GM12878 (cell line): ENCODE data around the gene SLX4IP. TPM values are rescaled to one million over a fixed set of nuclear protein-coding genes. Genes with fewer than 3 reads are reported as not detected.

Experiments
- ATAC-seq: fragments of 200-7000 bp; cut with Tn5 transposase; 3 replicates; pipeline ENCODE4 v1.9.1; 2020; ENCODE audit warnings: mild to moderate bottlenecking, moderate library complexity
- BruUV-seq: library from RNA; stranded (reverse); fragments of 400-500 nt; replicated peaks from 2 replicates; lab custom pipeline; 2021; lab: Mats Ljungman, UMichigan
- CTCF ChIA-PET: fragments of 300-600 bp; sonication (Branson Sonifier 250); formaldehyde crosslinking; extraction: SDS; loops from one replicate; lab custom pipeline; 2021; ENCODE audit warnings: inconsistent platforms; lab: Yijun Ruan, JAX
- POLR2A ChIA-PET: fragments of 350-600 bp; formaldehyde crosslinking; extraction: SDS; loops from one replicate; lab custom pipeline; 2021; ENCODE audit warnings: inconsistent platforms; lab: Charles Lee
- RAD21 ChIA-PET: fragments of 300-600 bp; sonication (Branson Sonifier 250); formaldehyde crosslinking; loops from one replicate; lab custom pipeline; 2023; ENCODE audit warnings: antibody characterized with exemption; ENCODE audit not compliant: unreplicated experiment; lab: Charles Lee
- SMC1A ChIA-PET: fragments of 300-600 bp; sonication (Branson Sonifier 250); formaldehyde crosslinking; loops from one replicate; lab custom pipeline; 2023; ENCODE audit not compliant: unreplicated experiment, uncharacterized antibody; lab: Charles Lee
- DNase-seq: peaks from one replicate; pipeline ENCODE4 v3.0.0-alpha.2; 2011; ENCODE audit warnings: low read depth, low spot score
- FAIRE-seq: peaks from 3 replicates; lab custom pipeline; 2011; peaks lifted over from hg19 to GRCh38; lab: Jason Lieb, UNC
- H2AFZ ChIP-seq: 2 replicates; pipeline ENCODE4 v1.6.0; 2011; ENCODE audit warnings: low read depth, low read length, control low read depth; ENCODE audit not compliant: control insufficient read depth
- H3K27ac ChIP-seq: 2 replicates; pipeline ENCODE4 v1.5.1; 2011; ENCODE audit warnings: control low read depth; ENCODE audit not compliant: control insufficient read depth, insufficient read depth
- H3K27me3 ChIP-seq, 2 experiments: replicated peaks in 1 of 2; 2 replicates each; pipeline versions ENCODE4 v1.6.0 to v1.6.1; 2011; ENCODE audit warnings: low read length in 1 of 2; ENCODE audit not compliant: control insufficient read depth in 2 of 2, insufficient read depth in 2 of 2
- H3K36me3 ChIP-seq, 2 experiments: 2 replicates each; pipeline ENCODE4 v1.5.1; 2011; ENCODE audit warnings: low read length in 1 of 2; ENCODE audit not compliant: control insufficient read depth in 2 of 2, insufficient read depth in 2 of 2
- H3K4me1 ChIP-seq: 2 replicates; pipeline ENCODE4 v1.6.1; 2011; ENCODE audit warnings: mild to moderate bottlenecking, low read length, moderate library complexity, mixed read lengths; ENCODE audit not compliant: control insufficient read depth, insufficient read depth
- H3K4me2 ChIP-seq: 2 replicates; pipeline ENCODE4 v1.6.0; 2011; ENCODE audit warnings: control low read depth; ENCODE audit not compliant: control insufficient read depth, insufficient read depth
- H3K4me3 ChIP-seq: fragments of 200-600 bp; sonication (generic); 2 replicates; pipeline ENCODE4 v1.5.1; 2016
- H3K79me2 ChIP-seq: 2 replicates; pipeline ENCODE4 v1.6.0; 2011; ENCODE audit warnings: low read length; ENCODE audit not compliant: control insufficient read depth, insufficient read depth
- H3K9ac ChIP-seq: 2 replicates; pipeline ENCODE4 v1.8.0; 2011; ENCODE audit warnings: low read length, control low read depth, mixed read lengths; ENCODE audit not compliant: control insufficient read depth, insufficient read depth
- H3K9me3 ChIP-seq: replicated peaks from 3 replicates; pipeline ENCODE4 v1.5.1; 2011; ENCODE audit warnings: mild to moderate bottlenecking, low read length; ENCODE audit not compliant: control insufficient read depth, insufficient read depth
- H4K20me1 ChIP-seq: 2 replicates; pipeline ENCODE4 v1.6.0; 2011; ENCODE audit not compliant: control insufficient read depth, insufficient read depth
- CBX3 ChIP-seq: fragments of 200-600 bp; sonication (generic); IDR thresholded peaks from 2 replicates; pipeline ENCODE4 v1.6.1; 2016; ENCODE audit warnings: low read depth, borderline replicate concordance
- CTCF ChIP-seq, 3 experiments: IDR thresholded peaks in 2 of 3; conservative IDR thresholded peaks in 1 of 3; 2 replicates each; pipeline ENCODE4 v1.5.1; 2011; ENCODE audit warnings: low read depth in 3 of 3, low read length in 3 of 3, mild to moderate bottlenecking in 3 of 3, control low read depth in 2 of 3, moderate library complexity in 2 of 3, inconsistent platforms in 1 of 3, mixed read lengths in 1 of 3; ENCODE audit not compliant: control insufficient read depth in 2 of 3, insufficient read depth in 1 of 3; ENCODE audit errors: extremely low read depth in 1 of 3
- EED ChIP-seq: sonication (generic); IDR thresholded peaks from 2 replicates; pipeline ENCODE4 v1.6.1; 2016; ENCODE audit warnings: antibody characterized with exemption, low read depth
- IKZF2 ChIP-seq, 2 experiments: fragments of 450-650 bp; IDR thresholded peaks; 2 replicates each; pipeline ENCODE4 v1.6.1; 2017; ENCODE audit warnings: mild to moderate bottlenecking in 2 of 2, moderate library complexity in 2 of 2
- IRF3 ChIP-seq: fragments of 450-650 bp; IDR thresholded peaks from 2 replicates; pipeline ENCODE4 v1.6.1; 2014; ENCODE audit warnings: mild to moderate bottlenecking
- IRF4 ChIP-seq: IDR thresholded peaks from 2 replicates; pipeline ENCODE4 v1.6.1; 2011; ENCODE audit warnings: low read depth, low read length
- MTA2 ChIP-seq: fragments of 450-650 bp; IDR thresholded peaks from 2 replicates; pipeline ENCODE4 v1.6.1; 2016; ENCODE audit warnings: low read depth, mild to moderate bottlenecking, moderate library complexity
- MYC ChIP-seq: IDR thresholded peaks from 2 replicates; pipeline ENCODE4 v1.6.1; 2011; ENCODE audit warnings: mild to moderate bottlenecking, low read length, moderate library complexity, inconsistent platforms; ENCODE audit not compliant: insufficient read depth, insufficient replicate concordance, insufficient read length, severe bottlenecking
- NKRF ChIP-seq: fragments of 450-650 bp; conservative IDR thresholded peaks from 2 replicates; pipeline ENCODE4 v1.6.1; 2017; ENCODE audit warnings: mild to moderate bottlenecking, moderate library complexity
- POLR2A ChIP-seq: IDR thresholded peaks from 2 replicates; pipeline ENCODE4 v1.6.1; 2011; ENCODE audit warnings: low read depth, mild to moderate bottlenecking, low read length
- RFX5 ChIP-seq: IDR thresholded peaks from 2 replicates; pipeline ENCODE4 v1.6.1; 2011; ENCODE audit warnings: low read depth, low read length, improper control_type of control experiment
- SP1 ChIP-seq: IDR thresholded peaks from one replicate; pipeline ENCODE4 v1.6.1; 2011; ENCODE audit warnings: low read depth, low read length
- SPI1 ChIP-seq: IDR thresholded peaks from 2 replicates; pipeline ENCODE4 v1.6.1; 2011; ENCODE audit warnings: low read depth, mild to moderate bottlenecking, low read length, moderate library complexity, borderline replicate concordance; ENCODE audit not compliant: insufficient read depth
- TAF1 ChIP-seq: IDR thresholded peaks from 2 replicates; pipeline ENCODE4 v1.6.1; 2011; ENCODE audit warnings: mild to moderate bottlenecking, low read depth, low read length, borderline replicate concordance
- TCF3 ChIP-seq: IDR thresholded peaks from 2 replicates; pipeline ENCODE4 v1.6.1; 2012; ENCODE audit warnings: low read depth, mild to moderate bottlenecking, low read length, borderline replicate concordance; ENCODE audit not compliant: insufficient read depth
- USF1 ChIP-seq: IDR thresholded peaks from 2 replicates; pipeline ENCODE4 v1.6.1; 2011; ENCODE audit warnings: borderline replicate concordance, low read depth, mild to moderate bottlenecking, moderate library complexity, mixed read lengths, low read length; ENCODE audit not compliant: insufficient read depth; ENCODE audit errors: extremely low read length
- WGBS: methylation state at CpG from one replicate; pipeline ENCODE4 v1.1.6; 2016; ENCODE audit warnings: low lambda C conversion rate; ENCODE audit not compliant: insufficient replicate concordance, insufficient coverage; ENCODE audit errors: missing lambda C conversion rate; 5-methylcytosine and 5-hydroxymethylcytosine counted together
- in situ Hi-C: fragments of 300-500 bp; cut with MboI; formaldehyde crosslinking; loops from 9 replicates; pipeline ENCODE4 v1.14.3; 2018; ENCODE audit warnings: mixed read lengths
- intact Hi-C: fragments of 100-400 bp; cut with micrococcal nuclease; formaldehyde crosslinking; loops from one replicate; pipeline ENCODE4 v1.14.2; 2022; ENCODE audit not compliant: unreplicated experiment
- polyA plus RNA-seq, 11 experiments: library from polyadenylated mRNA; depleted of rRNA in 4 of 11; unstranded in 6 of 11; stranded (reverse) in 5 of 11; fragments of >200 nt; fragmentation: Nextera tagmentation in 4 of 11; fragmentation: Illumina TruSeq in 1 of 11; extraction: Ambion mirVana in 4 of 11; extraction: Trizol in 1 of 11; gene quantifications; 1 replicate in 1 of 11; 2 replicates in 10 of 11; pipeline versions ENCODE4 v1.2.1 to v1.2.3, GENCODE V29; 2011 to 2016; ENCODE audit warnings: inconsistent platforms in 2 of 11, missing spikeins in 2 of 11, low read depth in 1 of 11
- total RNA-seq, 4 experiments: library from RNA; depleted of rRNA in 3 of 4; stranded (reverse); fragments of >200 nt in 3 of 4; fragmentation: Illumina TruSeq in 1 of 4; extraction: Trizol in 1 of 4; gene quantifications; 2 replicates each; pipeline versions ENCODE4 v1.2.1 to v1.2.3, GENCODE V29; 2013 to 2021

SLX4IP gene
- total and polyA plus RNA-seq, 10 of the 15 experiments (the other 5 are each of a cell fraction or from before 2014, with no cell fraction given), result 2.2 to 11.0 (median 6.3) TPM

GRCh38 chr20:10590950-10591671 lies 156.0 kb downstream of the SLX4IP start (continued):
- TF ChIP-seq CTCF (IDR thresholded peaks at IDR 0.05 in 2 of 3, conservative IDR thresholded peaks at IDR 0.05 in 1 of 3; ENCODE audit: control insufficient read depth in 2 of 3, extremely low read depth in 1 of 3, insufficient read depth in 1 of 3, low read depth in 3 of 3, low read length in 3 of 3) (no peak), SP1 (no peak), IRF3 (no peak), MYC (no peak), CBX3 (no peak), TAF1 (no peak)

- WGBS, result 75% methylated on average over 2 of the region's 2 CpGs
- TF ChIP-seq SPI1, result no peak
- TF ChIP-seq MTA2, result no peak
- TF ChIP-seq TCF3, result no peak
- no peak for TF ChIP-seq USF1
- no peak for TF ChIP-seq TAF1
- TF ChIP-seq RFX5, result no peak
- no peak for TF ChIP-seq EED
- TF ChIP-seq IKZF2 (IDR thresholded peaks at IDR 0.05), result no peak
- TF ChIP-seq NKRF, result no peak
- no peak for TF ChIP-seq POLR2A
- no peak for TF ChIP-seq IRF4
Observed at GRCh38 chr20:10591946-10592521, 156.9 kb downstream of the SLX4IP start.

More at GRCh38 chr20:10591946-10592521, 156.9 kb downstream of the SLX4IP start:
- no peak overlapping the region for H3K9ac ChIP-seq
- no peak overlapping the region for H3K27ac ChIP-seq
- ChIA-PET SMC1A (interaction anchor here (1.5 kb wide), 1 partner anchor 10 kb away, joined by 4 read pairs; no protein-coding TSS in a partner anchor), RAD21 (no interaction called here), POLR2A (no interaction called here), CTCF (interaction anchor here (1.2 kb wide), 1 partner anchor 19 kb away, joined by 3 read pairs; no protein-coding TSS in a partner anchor)
- FAIRE-seq (no peak), DNase-seq (no peak), ATAC-seq (no peak)
- H3K9me3 ChIP-seq, result no peaks in the 10 kb centered on the region
- BruUV-seq, result no TSS peak
- H4K20me1 ChIP-seq, result no peaks in the 10 kb centered on the region
- no peaks in the 10 kb centered on the region for H3K79me2 ChIP-seq
- H3K27me3 ChIP-seq, result no peaks in the 10 kb centered on the region
- in situ Hi-C loops (no loop called here), intact Hi-C loops (no loop called here)
- no peaks in the 10 kb centered on the region for H3K4me1 ChIP-seq
- no peaks in the 10 kb centered on the region for H3K36me3 ChIP-seq
- no peak overlapping the region for H3K4me3 ChIP-seq
- H2AFZ ChIP-seq, result no peak overlapping the region
- no peak overlapping the region for H3K4me2 ChIP-seq
